ENCODE data around the gene C1RL.
"Not testable (repeated sequence)": the region's sequence is repeated elsewhere in the genome, so short reads cannot be mapped to it uniquely, and the experiment has no call there.

C1RL gene

GRCh38 chr12:7058850-7059395 lies 50.1 kb downstream of the C1RL start:
- no peak overlapping the region for H3K27ac Mint-ChIP-seq
- H3K36me3 Mint-ChIP-seq: no peaks in the 10 kb centered on the region

GRCh38 chr12:7058163-7058845 lies 50.7 kb downstream of the C1RL start:
- no peak overlapping the region for H3K27ac Mint-ChIP-seq
- peaks cover 79% of the 10 kb centered on the region for H3K27me3 Mint-ChIP-seq
- ATAC-seq: no peak
- no peak overlapping the region for H3K4me3 Mint-ChIP-seq
- no peaks in the 10 kb centered on the region for H3K4me1 Mint-ChIP-seq
- no peaks in the 10 kb centered on the region for H3K9me3 Mint-ChIP-seq
- H3K36me3 Mint-ChIP-seq: no peaks in the 10 kb centered on the region

More at GRCh38 chr12:7058850-7059395, 50.1 kb downstream of the C1RL start:
- Mint-ChIP-seq H3K4me3 (no peak overlapping the region), H3K27me3 (peaks cover 75% of the 10 kb centered on the region), H3K4me1 (no peaks in the 10 kb centered on the region), H3K9me3 (no peaks in the 10 kb centered on the region)
- ATAC-seq: no peak

GRCh38 chr12:7055736-7056135 lies 53.3 kb downstream of the C1RL start:
- not testable (repeated sequence) for H3K27ac Mint-ChIP-seq, H3K36me3 Mint-ChIP-seq, ATAC-seq, H3K4me1 Mint-ChIP-seq, H3K4me3 Mint-ChIP-seq, H3K9me3 Mint-ChIP-seq
- H3K27me3 Mint-ChIP-seq: peaks cover 88% of the 10 kb centered on the region

- ATAC-seq: no peak
- H3K27me3 Mint-ChIP-seq: peaks cover 80% of the 10 kb centered on the region
- no peaks in the 10 kb centered on the region for H3K9me3 Mint-ChIP-seq
- no peak overlapping the region for H3K27ac Mint-ChIP-seq
- no peaks in the 10 kb centered on the region for H3K36me3 Mint-ChIP-seq
- H3K4me3 Mint-ChIP-seq: no peak overlapping the region
- no peaks in the 10 kb centered on the region for H3K4me1 Mint-ChIP-seq
These were observed 54.1 kb downstream of the C1RL start for GRCh38 chr12:7054925-7055324.

GRCh38 chr12:7049973-7050372 lies 59.0 kb downstream of the C1RL start:
- H3K4me1 Mint-ChIP-seq, H3K36me3 Mint-ChIP-seq, ATAC-seq, H3K27ac Mint-ChIP-seq, H3K9me3 Mint-ChIP-seq, H3K4me3 Mint-ChIP-seq: not testable (repeated sequence)
- peaks cover 32% of the 10 kb centered on the region for H3K27me3 Mint-ChIP-seq

- not testable (repeated sequence) for H3K4me3 Mint-ChIP-seq, H3K36me3 Mint-ChIP-seq, H3K4me1 Mint-ChIP-seq, ATAC-seq, H3K27ac Mint-ChIP-seq, H3K9me3 Mint-ChIP-seq
- H3K27me3 Mint-ChIP-seq: peaks cover 29% of the 10 kb centered on the region
These were observed 59.5 kb downstream of the C1RL start for GRCh38 chr12:7049445-7049951.

GRCh38 chr12:7047306-7047705 lies 61.7 kb downstream of the C1RL start:
- Mint-ChIP-seq H3K4me1 (peaks cover 5% of the 10 kb centered on the region), H3K27ac (no peak overlapping the region), H3K36me3 (no peaks in the 10 kb centered on the region), H3K27me3 (peaks cover 10% of the 10 kb centered on the region), H3K9me3 (no peaks in the 10 kb centered on the region), H3K4me3 (no peak overlapping the region)
- ATAC-seq: no peak

- no peak for ATAC-seq
- Mint-ChIP-seq H3K4me1 (peaks cover 5% of the 10 kb centered on the region), H3K27ac (no peak overlapping the region), H3K9me3 (no peaks in the 10 kb centered on the region), H3K4me3 (no peak overlapping the region), H3K36me3 (no peaks in the 10 kb centered on the region), H3K27me3 (peaks cover 2% of the 10 kb centered on the region)
These were observed 62.5 kb downstream of the C1RL start for GRCh38 chr12:7046383-7047105.

GRCh38 chr12:7045913-7046312 lies 63.1 kb downstream of the C1RL start:
- no peaks in the 10 kb centered on the region for H3K36me3 Mint-ChIP-seq

More at GRCh38 chr12:7045913-7046312, 63.1 kb downstream of the C1RL start:
- no peak for ATAC-seq
- Mint-ChIP-seq H3K27me3 (no peaks in the 10 kb centered on the region), H3K9me3 (no peaks in the 10 kb centered on the region), H3K4me1 (peaks cover 5% of the 10 kb centered on the region), H3K4me3 (no peak overlapping the region), H3K27ac (no peak overlapping the region)
